Stimulated activated naive CD8-positive, alpha-beta T cell treated with anti-CD3 and anti-CD28 coated beads, Interleukin-15, amount 100 ng/mL, for 72 hours (primary cell): ENCODE data around the gene SALL4.
"Not testable (repeated sequence)": the region's sequence is repeated elsewhere in the genome, so short reads cannot be mapped to it uniquely, and the experiment has no call there.

Source experiments
- ATAC-seq: fragments of 150-1000 bp; cut with Tn5 transposase; 2 replicates; pipeline ENCODE4 v1.10.0; 2021; ENCODE audit warnings: mild to moderate bottlenecking, moderate library complexity
- DNase-seq, 2 donors: peaks; one replicate each; pipeline ENCODE4 v3.0.0; 2021 to 2022
- H3K27ac Mint-ChIP-seq, 2 donors: one replicate each; pipeline ENCODE4 v1.8.0; 2022; ENCODE audit warnings: mild to moderate bottlenecking in 2 of 2, mixed read lengths in 2 of 2, moderate library complexity in 2 of 2
- H3K27me3 Mint-ChIP-seq: one replicate; pipeline ENCODE4 v1.8.0; 2022; ENCODE audit warnings: mixed read lengths
- H3K4me1 Mint-ChIP-seq: one replicate; pipeline ENCODE4 v1.8.0; 2022; ENCODE audit warnings: mild to moderate bottlenecking, mixed read lengths
- H3K4me3 Mint-ChIP-seq, 2 donors: one replicate each; pipeline ENCODE4 v1.8.0; 2022; ENCODE audit warnings: mild to moderate bottlenecking in 2 of 2, mixed read lengths in 2 of 2, moderate library complexity in 1 of 2
- H3K9me3 Mint-ChIP-seq, 2 donors: one replicate each; pipeline ENCODE4 v1.8.0; 2022; ENCODE audit warnings: mixed read lengths in 2 of 2

The SALL4 gene

GRCh38 chr20:51759769-51760510 is 42.4 kb downstream of the SALL4 start:
- no peak overlapping the region for H3K27ac Mint-ChIP-seq
- no peak for DNase-seq
- no peak overlapping the region for H3K4me3 Mint-ChIP-seq
- H3K9me3 Mint-ChIP-seq: no peaks in the 10 kb centered on the region
- no peaks in the 10 kb centered on the region for H3K4me1 Mint-ChIP-seq
- no peak for ATAC-seq
- peaks cover 14% of the 10 kb centered on the region for H3K27me3 Mint-ChIP-seq

GRCh38 chr20:51758978-51759544 is 43.3 kb downstream of the SALL4 start:
- Mint-ChIP-seq H3K9me3 (no peaks in the 10 kb centered on the region), H3K4me3 (no peak overlapping the region), H3K27me3 (peaks cover 5% of the 10 kb centered on the region), H3K4me1 (no peaks in the 10 kb centered on the region), H3K27ac (no peak overlapping the region)
- DNase-seq (no peak), ATAC-seq (no peak)

- no peak overlapping the region for H3K4me3 Mint-ChIP-seq
- H3K27ac Mint-ChIP-seq: no peak overlapping the region
These were observed 45.1 kb downstream of the SALL4 start for GRCh38 chr20:51757226-51757625.

GRCh38 chr20:51756653-51757052 is 45.7 kb downstream of the SALL4 start:
- no peak overlapping the region for H3K4me3 Mint-ChIP-seq
- H3K27ac Mint-ChIP-seq: no peak overlapping the region
- H3K27me3 Mint-ChIP-seq: no peaks in the 10 kb centered on the region
- DNase-seq: no peak
- no peaks in the 10 kb centered on the region for H3K9me3 Mint-ChIP-seq
- no peaks in the 10 kb centered on the region for H3K4me1 Mint-ChIP-seq
- ATAC-seq: no peak

More at GRCh38 chr20:51757226-51757625, 45.1 kb downstream of the SALL4 start:
- no peak for ATAC-seq
- DNase-seq: no peak
- Mint-ChIP-seq H3K27me3 (no peaks in the 10 kb centered on the region), H3K4me1 (no peaks in the 10 kb centered on the region), H3K9me3 (no peaks in the 10 kb centered on the region)

GRCh38 chr20:51753220-51753619 is 49.1 kb downstream of the SALL4 start:
- ATAC-seq, H3K27me3 Mint-ChIP-seq, DNase-seq, H3K9me3 Mint-ChIP-seq, H3K27ac Mint-ChIP-seq, H3K4me1 Mint-ChIP-seq, H3K4me3 Mint-ChIP-seq: not testable (repeated sequence)

GRCh38 chr20:51752343-51752951 is 49.9 kb downstream of the SALL4 start:
- Mint-ChIP-seq H3K4me1 (no peaks in the 10 kb centered on the region), H3K4me3 (no peak overlapping the region), H3K27me3 (no peaks in the 10 kb centered on the region), H3K27ac (no peak overlapping the region), H3K9me3 (no peaks in the 10 kb centered on the region)
- no peak for ATAC-seq
- DNase-seq: no peak

GRCh38 chr20:51750770-51751388 is 51.4 kb downstream of the SALL4 start:
- no peaks in the 10 kb centered on the region for H3K4me1 Mint-ChIP-seq
- H3K4me3 Mint-ChIP-seq: no peak overlapping the region

GRCh38 chr20:51750037-51750769 is 52.1 kb downstream of the SALL4 start:
- no peak for ATAC-seq
- peaks cover 5% of the 10 kb centered on the region for H3K27me3 Mint-ChIP-seq
- no peak for DNase-seq
- no peak overlapping the region for H3K27ac Mint-ChIP-seq
- peaks cover 0 to 5% of the 10 kb centered on the region in 2 donors for H3K9me3 Mint-ChIP-seq
- H3K4me1 Mint-ChIP-seq: no peaks in the 10 kb centered on the region
- H3K4me3 Mint-ChIP-seq: no peak overlapping the region

More at GRCh38 chr20:51750770-51751388, 51.4 kb downstream of the SALL4 start:
- H3K9me3 Mint-ChIP-seq: peaks cover 0 to under 1% of the 10 kb centered on the region in 2 donors
- H3K27ac Mint-ChIP-seq: no peak overlapping the region
- ATAC-seq: no peak
- H3K27me3 Mint-ChIP-seq: peaks cover under 1% of the 10 kb centered on the region
- DNase-seq: no peak

GRCh38 chr20:51749674-51750036 is 52.7 kb downstream of the SALL4 start:
- ATAC-seq (no peak), DNase-seq (no peak)
- Mint-ChIP-seq H3K4me3 (no peak overlapping the region), H3K9me3 (peaks cover 0 to 5% of the 10 kb centered on the region in 2 donors), H3K27ac (no peak overlapping the region), H3K27me3 (peaks cover 5% of the 10 kb centered on the region), H3K4me1 (no peaks in the 10 kb centered on the region)

- no peak overlapping the region for H3K27ac Mint-ChIP-seq
- peaks cover 0 to 5% of the 10 kb centered on the region in 2 donors for H3K9me3 Mint-ChIP-seq
- DNase-seq: no peak
- H3K4me1 Mint-ChIP-seq: no peaks in the 10 kb centered on the region
- H3K27me3 Mint-ChIP-seq: peaks cover 5% of the 10 kb centered on the region
- no peak for ATAC-seq
- H3K4me3 Mint-ChIP-seq: no peak overlapping the region
These were observed 55.0 kb downstream of the SALL4 start for GRCh38 chr20:51747182-51747911.

- peaks cover 0 to 5% of the 10 kb centered on the region in 2 donors for H3K9me3 Mint-ChIP-seq
- H3K27me3 Mint-ChIP-seq: peaks cover 5% of the 10 kb centered on the region
- no peak overlapping the region for H3K4me3 Mint-ChIP-seq
- H3K4me1 Mint-ChIP-seq: no peaks in the 10 kb centered on the region
- no peak for DNase-seq
- ATAC-seq: no peak
- no peak overlapping the region for H3K27ac Mint-ChIP-seq
These were observed 56.5 kb downstream of the SALL4 start for GRCh38 chr20:51745804-51746203.

- Mint-ChIP-seq H3K27ac (no peak overlapping the region), H3K27me3 (peaks cover 4% of the 10 kb centered on the region), H3K9me3 (peaks cover 0 to 4% of the 10 kb centered on the region in 2 donors), H3K4me1 (no peaks in the 10 kb centered on the region), H3K4me3 (no peak overlapping the region)
- DNase-seq (no peak), ATAC-seq (no peak)
These were observed 61.5 kb downstream of the SALL4 start for GRCh38 chr20:51740838-51741237.

GRCh38 chr20:51740308-51740707 is 62.0 kb downstream of the SALL4 start:
- H3K27me3 Mint-ChIP-seq, H3K27ac Mint-ChIP-seq, ATAC-seq, H3K4me1 Mint-ChIP-seq, H3K4me3 Mint-ChIP-seq, H3K9me3 Mint-ChIP-seq, DNase-seq: not testable (repeated sequence)

- Mint-ChIP-seq H3K27me3 (no peaks in the 10 kb centered on the region), H3K4me1 (no peaks in the 10 kb centered on the region), H3K27ac (no peak overlapping the region), H3K4me3 (no peak overlapping the region), H3K9me3 (no peaks in the 10 kb centered on the region)
- DNase-seq (no peak), ATAC-seq (no peak)
These were observed 62.5 kb downstream of the SALL4 start for GRCh38 chr20:51739722-51740249.
